Natural killer cell treated with Interleukin-12 subunit alpha and Interleukin-12 subunit beta and Interleukin-15 and Interleukin-18, amount 100 ng/mL, for 72 hours (primary cell): Measurements from ENCODE around the gene ELMO1. TPM values are rescaled to one million over a fixed set of nuclear protein-coding genes. Genes with fewer than 3 reads are reported as not detected.
A peak's percentile ranks its signal among the peaks of the same experiment; 100 is the strongest.

Source experiments
- ATAC-seq, 2 donors: fragments of 150-1000 bp; cut with Tn5 transposase in 1 of 2; sonication (Bioruptor Pico), chemical (Tn5 transposase) in 1 of 2; 2 replicates each; pipeline ENCODE4 v1.10.0; 2021
- DNase-seq: peaks from one replicate; pipeline ENCODE4 v3.0.0; 2022; ENCODE audit warnings: low spot score
- H3K27ac Mint-ChIP-seq, 2 donors: 1 replicate in 1 of 2; 2 replicates in 1 of 2; pipeline ENCODE4 v1.8.0; 2022; ENCODE audit warnings: mixed read lengths in 2 of 2, mild to moderate bottlenecking in 1 of 2, moderate library complexity in 1 of 2
- H3K27me3 Mint-ChIP-seq, 2 donors: 1 replicate in 1 of 2; 2 replicates in 1 of 2; pipeline ENCODE4 v1.8.0; 2022; ENCODE audit warnings: mixed read lengths in 2 of 2
- H3K36me3 Mint-ChIP-seq: one replicate; pipeline ENCODE4 v1.8.0; 2022; ENCODE audit warnings: mixed read lengths
- H3K4me1 Mint-ChIP-seq, 2 donors: 1 replicate in 1 of 2; 2 replicates in 1 of 2; pipeline ENCODE4 v1.8.0; 2022; ENCODE audit warnings: low read depth in 2 of 2, mixed read lengths in 2 of 2, mild to moderate bottlenecking in 1 of 2
- H3K4me3 Mint-ChIP-seq: one replicate; pipeline ENCODE4 v1.8.0; 2022; ENCODE audit warnings: mixed read lengths
- H3K9me3 Mint-ChIP-seq: 2 replicates; pipeline ENCODE4 v1.8.0; 2022; ENCODE audit warnings: mixed read lengths
- total RNA-seq, 2 donors: library from RNA; stranded (reverse); gene quantifications; one replicate each; pipeline ENCODE4 v1.2.3, GENCODE V29; 2022

Gene ELMO1
- total RNA-seq, 2 donors from 2014 or later: 36.8 to 103 TPM

GRCh38 chr7:37419496-37419895 is 29.2 kb downstream of the ELMO1 start:
- Mint-ChIP-seq H3K9me3 (no peaks in the 10 kb centered on the region), H3K27ac (peak overlapping the region in 1 of 2 donors; percentile 14), H3K4me1 (peaks cover 26 to 38% of the 10 kb centered on the region in 2 donors), H3K27me3 (no peaks in the 10 kb centered on the region), H3K36me3 (no peaks in the 10 kb centered on the region), H3K4me3 (no peak overlapping the region)
- DNase-seq (no peak), ATAC-seq (no peak)

GRCh38 chr7:37418381-37418780 is 30.3 kb downstream of the ELMO1 start:
- Mint-ChIP-seq H3K9me3 (no peaks in the 10 kb centered on the region), H3K4me1 (peaks cover 26 to 38% of the 10 kb centered on the region in 2 donors), H3K27ac (no peak overlapping the region), H3K4me3 (no peak overlapping the region), H3K36me3 (peaks cover under 1% of the 10 kb centered on the region), H3K27me3 (no peaks in the 10 kb centered on the region)
- DNase-seq (no peak), ATAC-seq (no peak)

- Mint-ChIP-seq H3K4me3 (no peak overlapping the region), H3K27me3 (no peaks in the 10 kb centered on the region), H3K4me1 (peaks cover 26 to 39% of the 10 kb centered on the region in 2 donors), H3K36me3 (peaks cover 4% of the 10 kb centered on the region), H3K27ac (no peak overlapping the region), H3K9me3 (peaks cover 3% of the 10 kb centered on the region)
- ATAC-seq (no peak), DNase-seq (no peak)
Observed at GRCh38 chr7:37417107-37417474, 31.6 kb downstream of the ELMO1 start.

GRCh38 chr7:37416378-37417106 is 32.1 kb downstream of the ELMO1 start:
- Mint-ChIP-seq H3K36me3 (peaks cover 4% of the 10 kb centered on the region), H3K4me1 (peaks cover 31 to 45% of the 10 kb centered on the region in 2 donors)

GRCh38 chr7:37415629-37416028 is 33.0 kb downstream of the ELMO1 start:
- Mint-ChIP-seq H3K4me1 (peaks cover 25 to 40% of the 10 kb centered on the region in 2 donors), H3K36me3 (peaks cover 4% of the 10 kb centered on the region), H3K27me3 (no peaks in the 10 kb centered on the region), H3K27ac (no peak overlapping the region), H3K9me3 (peaks cover 3% of the 10 kb centered on the region), H3K4me3 (no peak overlapping the region)
- DNase-seq: no peak
- no peak for ATAC-seq

More at GRCh38 chr7:37416378-37417106, 32.1 kb downstream of the ELMO1 start:
- DNase-seq: no peak
- Mint-ChIP-seq H3K27ac (no peak overlapping the region), H3K9me3 (peaks cover 3% of the 10 kb centered on the region), H3K4me3 (no peak overlapping the region), H3K27me3 (no peaks in the 10 kb centered on the region)
- no peak for ATAC-seq

- ATAC-seq (no peak), DNase-seq (no peak)
- Mint-ChIP-seq H3K4me3 (no peak overlapping the region), H3K36me3 (peaks cover 4% of the 10 kb centered on the region), H3K9me3 (peaks cover 3% of the 10 kb centered on the region), H3K27ac (no peak overlapping the region), H3K4me1 (peaks cover 36 to 44% of the 10 kb centered on the region in 2 donors), H3K27me3 (no peaks in the 10 kb centered on the region)
Observed at GRCh38 chr7:37414352-37414983, 34.2 kb downstream of the ELMO1 start.

- no peak for ATAC-seq
- Mint-ChIP-seq H3K27me3 (no peaks in the 10 kb centered on the region), H3K9me3 (peaks cover 3% of the 10 kb centered on the region), H3K4me1 (peaks cover 31 to 38% of the 10 kb centered on the region in 2 donors), H3K4me3 (no peak overlapping the region), H3K27ac (peak overlapping the region in 1 of 2 donors; percentile 74), H3K36me3 (peaks cover 4% of the 10 kb centered on the region)
- DNase-seq: no peak
Observed at GRCh38 chr7:37411444-37412034, 37.1 kb downstream of the ELMO1 start.

GRCh38 chr7:37410305-37411229 is 38.1 kb downstream of the ELMO1 start:
- ATAC-seq (peak in 1 of 2 donors; percentile 20), DNase-seq (no peak)
- no peaks in the 10 kb centered on the region for H3K27me3 Mint-ChIP-seq
- H3K4me1 Mint-ChIP-seq: peaks cover 40 to 46% of the 10 kb centered on the region in 2 donors
- H3K36me3 Mint-ChIP-seq: peaks cover 4% of the 10 kb centered on the region
- H3K27ac Mint-ChIP-seq: peak overlapping the region; percentile 46 to 56
- H3K9me3 Mint-ChIP-seq: peaks cover 3% of the 10 kb centered on the region
- H3K4me3 Mint-ChIP-seq: peak overlapping the region; percentile 26

GRCh38 chr7:37409461-37409860 is 39.2 kb downstream of the ELMO1 start:
- Mint-ChIP-seq H3K9me3 (peaks cover 3% of the 10 kb centered on the region), H3K36me3 (peaks cover 4% of the 10 kb centered on the region), H3K4me3 (peak overlapping the region; percentile 65), H3K27ac (peak overlapping the region; percentile 46 to 56), H3K27me3 (no peaks in the 10 kb centered on the region), H3K4me1 (peaks cover 42 to 46% of the 10 kb centered on the region in 2 donors)
- ATAC-seq (no peak), DNase-seq (no peak)

GRCh38 chr7:37408291-37409228 is 40.1 kb downstream of the ELMO1 start:
- Mint-ChIP-seq H3K9me3 (peaks cover 3% of the 10 kb centered on the region), H3K4me1 (peaks cover 45 to 46% of the 10 kb centered on the region in 2 donors), H3K4me3 (peak overlapping the region; percentile 65), H3K36me3 (peaks cover 4% of the 10 kb centered on the region), H3K27me3 (no peaks in the 10 kb centered on the region), H3K27ac (peak overlapping the region; percentile 46 to 56)
- ATAC-seq (no peak), DNase-seq (no peak)

- no peaks in the 10 kb centered on the region for H3K27me3 Mint-ChIP-seq
- H3K27ac Mint-ChIP-seq: no peak overlapping the region
- peaks cover 9% of the 10 kb centered on the region for H3K36me3 Mint-ChIP-seq
- H3K4me3 Mint-ChIP-seq: no peak overlapping the region
- H3K9me3 Mint-ChIP-seq: no peaks in the 10 kb centered on the region
- ATAC-seq: no peak
- DNase-seq: no peak
- peaks cover 35 to 38% of the 10 kb centered on the region in 2 donors for H3K4me1 Mint-ChIP-seq
Observed at GRCh38 chr7:37405603-37406122, 43.0 kb downstream of the ELMO1 start.

GRCh38 chr7:37405128-37405527 is 43.5 kb downstream of the ELMO1 start:
- Mint-ChIP-seq H3K27ac (no peak overlapping the region), H3K27me3 (no peaks in the 10 kb centered on the region), H3K4me1 (peaks cover 30 to 33% of the 10 kb centered on the region in 2 donors), H3K36me3 (peaks cover 9% of the 10 kb centered on the region), H3K9me3 (no peaks in the 10 kb centered on the region), H3K4me3 (no peak overlapping the region)
- DNase-seq (no peak), ATAC-seq (no peak)
